Colon (tissue), 2 donors: ENCODE data around the gene TUBGCP2.

Source experiments
- FAIRE-seq: peaks from 2 replicates; lab custom pipeline; 2012; peaks lifted over from hg19 to GRCh38; lab: Jason Lieb, UNC
- donor health status: control.
- donor health status: control.

Gene TUBGCP2

DNA sequence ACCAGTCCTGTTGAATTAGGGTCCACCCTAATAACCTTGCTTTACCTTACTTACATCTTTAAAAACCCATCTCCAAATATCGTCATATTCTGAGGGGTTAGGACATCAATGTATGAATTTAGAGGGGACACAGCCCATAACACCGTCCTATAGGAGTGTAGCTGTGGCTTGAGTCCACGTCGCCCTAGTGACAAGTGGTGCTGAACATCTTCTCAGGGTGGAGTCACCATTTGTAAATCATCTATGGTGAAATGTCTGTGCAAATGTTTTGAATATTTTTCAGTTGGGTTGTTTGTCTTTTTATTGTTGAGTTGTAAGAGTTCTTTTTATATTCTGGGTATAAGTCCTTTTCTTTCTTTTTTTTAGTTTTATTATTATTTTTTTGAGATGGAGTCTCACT, 33.3 kb upstream of the TUBGCP2 start:
- no peak for FAIRE-seq

GRCh38 chr10:133339708-133340380, 31.2 kb upstream of the TUBGCP2 start:
- FAIRE-seq: no peak

DNA sequence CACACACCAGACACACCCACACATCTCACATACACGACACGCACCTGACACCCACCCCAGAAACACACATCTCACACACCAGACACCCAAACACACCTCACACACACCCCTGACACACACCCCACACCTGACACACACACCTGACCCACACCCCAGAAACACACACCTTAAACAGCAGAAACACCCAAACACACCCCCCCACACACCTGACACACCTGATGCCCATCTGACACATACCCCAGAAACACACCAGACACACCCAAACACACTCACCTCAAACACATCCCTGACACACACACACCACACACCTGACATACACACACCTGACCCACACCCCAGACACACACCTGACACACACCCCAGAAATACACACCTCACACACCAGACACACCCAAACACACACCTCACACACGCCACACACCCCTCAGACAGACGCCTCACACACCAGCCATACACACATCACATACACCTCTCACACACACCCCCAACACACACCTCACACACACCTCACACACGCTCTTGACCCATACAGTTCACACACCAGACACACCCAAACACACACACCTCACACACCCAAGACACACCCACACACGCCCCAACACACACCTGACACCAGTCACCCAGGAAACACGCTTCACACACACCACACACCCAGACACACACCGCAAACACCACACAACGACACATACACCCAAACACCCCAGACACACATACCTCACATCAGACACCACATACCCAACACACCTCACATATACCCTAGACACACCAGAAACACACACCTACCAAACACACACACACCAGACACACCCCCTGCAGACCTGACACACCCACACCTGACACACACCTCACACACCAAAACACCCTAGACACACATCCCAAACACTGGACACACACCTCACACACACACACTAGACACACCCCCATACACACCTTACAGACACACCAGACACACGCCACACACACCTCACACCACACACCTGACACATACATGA, 29.7 kb upstream of the TUBGCP2 start:
- FAIRE-seq: no peak

DNA sequence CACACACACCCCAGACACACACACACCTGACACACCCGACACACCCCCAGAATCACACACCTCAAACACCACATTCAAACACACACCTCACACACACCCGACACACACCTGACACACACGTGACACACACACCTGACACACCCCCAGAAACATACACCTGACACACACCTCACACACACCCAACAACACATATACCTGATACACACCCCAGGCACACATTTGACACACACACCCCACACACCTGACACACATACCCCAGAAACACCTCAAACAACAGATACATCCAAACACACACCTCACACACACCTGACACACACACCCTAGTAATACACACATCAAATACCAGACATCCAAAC, 28.7 kb upstream of the TUBGCP2 start:
- no peak for FAIRE-seq

GRCh38 chr10:133336577-133337369, 28.1 kb upstream of the TUBGCP2 start, which contains the start of gene CALY:
Gene CALY, minus strand, starts transcription at chr10:133336896. Its CDS starts 7,907 bp downstream, at chr10:133328989.
- no peak for FAIRE-seq

DNA sequence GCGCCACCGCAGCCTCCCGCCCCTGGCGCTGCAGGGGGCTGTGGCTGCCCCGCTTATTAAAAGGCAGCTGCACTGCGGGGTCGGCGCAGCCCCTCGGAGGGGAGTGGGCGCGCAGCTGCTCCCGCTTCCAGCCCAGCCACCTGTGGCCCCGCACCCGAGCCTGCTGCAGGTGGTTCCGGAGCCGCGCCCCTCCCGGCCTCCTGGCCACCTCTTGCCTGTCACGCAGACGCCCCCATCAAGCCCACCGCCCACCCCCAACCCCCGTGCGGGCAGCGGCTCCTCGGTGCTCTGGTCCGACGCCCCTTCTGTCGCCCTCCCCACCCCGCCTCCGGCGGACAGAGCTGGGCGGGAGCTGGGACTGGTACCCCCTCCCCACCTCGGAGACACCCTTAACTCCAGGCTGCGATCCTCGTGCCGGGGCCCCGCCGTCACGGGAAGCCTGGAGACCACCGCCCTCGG, 27.5 kb upstream of the TUBGCP2 start:
- FAIRE-seq: no peak

- no peak for FAIRE-seq
These were observed 26.8 kb upstream of the TUBGCP2 start for GRCh38 chr10:133335246-133336117.

DNA sequence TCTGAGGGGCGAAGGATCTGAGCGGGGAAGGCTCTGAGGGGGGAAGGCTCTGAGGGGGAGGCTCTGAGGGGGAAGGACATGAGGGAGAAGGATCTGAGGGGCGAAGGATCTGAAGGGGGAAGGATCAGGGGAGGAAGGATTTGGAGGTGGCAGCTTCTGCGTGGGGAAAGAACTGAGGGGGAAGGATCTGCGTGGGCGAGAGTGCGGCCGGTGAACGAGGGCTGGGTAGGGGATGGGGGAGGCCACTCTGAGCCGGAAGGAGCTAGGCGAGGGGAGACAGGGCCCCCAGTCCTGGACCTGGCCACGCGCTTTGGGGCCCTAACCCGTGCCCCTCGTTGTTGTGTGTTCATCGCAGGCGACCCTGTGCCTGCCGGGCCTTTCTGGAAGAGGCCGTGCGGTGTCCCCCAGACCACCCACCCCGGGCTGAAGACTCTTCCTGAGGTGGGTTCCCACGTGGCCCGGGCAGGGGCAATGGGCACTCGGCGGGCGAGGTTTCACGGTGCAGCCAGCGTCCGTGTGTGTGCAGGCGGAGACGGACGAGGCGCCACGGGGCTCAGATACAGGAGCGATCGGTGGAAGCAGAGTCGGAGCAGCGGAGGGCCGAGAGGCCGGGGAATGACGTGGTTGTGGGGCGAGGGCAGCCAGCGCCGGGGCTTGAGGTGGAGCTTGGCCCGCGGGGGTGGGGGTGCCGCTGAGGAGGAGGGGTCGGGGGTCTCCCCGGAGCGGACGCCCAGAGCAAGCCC, 26.0 kb upstream of the TUBGCP2 start:
- no peak for FAIRE-seq

GRCh38 chr10:133332936-133333699, 24.4 kb upstream of the TUBGCP2 start:
- FAIRE-seq: no peak

- FAIRE-seq: no peak
These were observed 21.0 kb upstream of the TUBGCP2 start for GRCh38 chr10:133329491-133330202.

GRCh38 chr10:133328358-133329343, 20.0 kb upstream of the TUBGCP2 start:
- no peak for FAIRE-seq

DNA sequence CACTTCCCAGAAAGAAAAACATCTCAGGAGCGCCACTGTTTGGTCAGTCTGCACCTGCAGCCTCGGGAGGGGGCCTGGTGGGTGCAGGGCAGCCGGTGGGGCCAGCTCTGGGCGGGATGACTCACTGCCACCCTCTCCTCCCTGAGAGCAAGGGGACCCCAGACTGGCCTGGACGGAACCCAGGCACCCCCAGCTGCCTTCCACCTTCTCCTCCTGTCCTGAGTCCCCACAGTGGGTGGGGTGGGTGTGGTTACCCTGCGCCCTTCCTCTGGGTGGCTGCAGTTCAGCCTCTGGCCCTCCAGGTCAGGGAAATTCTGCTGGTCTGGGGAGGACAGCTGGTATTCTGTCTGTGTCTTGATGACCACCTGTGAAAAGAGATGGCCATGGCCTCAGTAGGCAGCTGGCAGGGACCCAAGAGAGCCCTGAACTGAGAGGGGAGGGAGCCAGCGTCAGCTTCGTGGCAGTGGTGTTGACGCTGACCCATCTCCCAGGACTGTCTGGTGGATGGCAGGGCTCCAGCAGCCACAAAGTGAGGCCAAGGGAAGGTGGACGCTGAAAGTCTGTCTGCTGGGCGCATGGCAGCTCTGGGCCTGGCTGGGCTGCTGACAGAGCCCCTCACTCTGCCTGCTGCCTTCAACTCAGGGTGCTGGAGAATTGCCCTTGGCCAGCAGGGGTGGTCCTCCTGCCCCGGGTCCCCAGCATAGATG, 19.1 kb upstream of the TUBGCP2 start:
- FAIRE-seq: no peak

DNA sequence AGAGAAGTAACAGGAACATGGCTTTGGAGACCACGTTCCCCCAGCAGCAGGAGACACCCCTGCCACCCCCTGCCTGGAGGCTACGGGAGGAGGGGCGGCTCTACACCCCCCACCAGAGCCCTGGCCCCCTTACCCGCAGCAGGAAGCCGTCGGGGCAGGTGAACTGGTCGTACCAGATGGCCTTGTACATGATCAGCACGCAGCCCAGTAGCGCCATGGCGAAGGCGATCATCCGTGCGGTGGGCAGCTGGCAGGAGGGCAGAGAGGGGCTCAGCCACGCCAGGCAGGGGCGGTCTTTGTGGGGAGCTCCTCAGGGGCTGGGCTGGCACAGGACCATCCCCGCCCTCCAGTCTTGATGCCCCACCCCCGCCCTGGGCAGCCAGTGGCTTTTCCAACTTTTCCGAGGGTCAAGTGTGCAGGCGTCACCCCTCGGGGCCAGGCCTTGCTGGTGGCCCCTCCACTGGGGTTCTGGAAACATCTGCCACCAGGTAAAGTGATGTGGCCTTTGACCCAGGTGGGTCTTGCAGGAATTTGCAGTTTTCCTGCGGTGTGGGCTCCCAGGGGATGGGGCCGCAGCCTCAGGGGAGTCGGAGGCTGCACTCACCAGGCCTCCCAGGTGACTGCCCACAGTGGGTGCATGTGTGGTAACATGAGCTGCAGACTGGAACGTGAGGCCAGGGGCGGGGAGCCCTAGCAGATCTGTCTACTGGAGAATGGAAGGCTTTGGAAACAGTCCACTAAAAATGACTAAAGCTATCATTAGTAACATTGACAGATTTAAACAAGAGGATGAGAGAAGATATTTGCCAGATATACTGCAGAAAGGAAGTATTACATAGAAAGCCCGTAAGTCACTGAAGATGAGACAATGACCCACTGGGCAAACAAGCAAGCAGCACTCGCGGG, 18.3 kb upstream of the TUBGCP2 start:
- FAIRE-seq: no peak

- FAIRE-seq: no peak
These were observed 17.5 kb upstream of the TUBGCP2 start for GRCh38 chr10:133326223-133326551.

DNA sequence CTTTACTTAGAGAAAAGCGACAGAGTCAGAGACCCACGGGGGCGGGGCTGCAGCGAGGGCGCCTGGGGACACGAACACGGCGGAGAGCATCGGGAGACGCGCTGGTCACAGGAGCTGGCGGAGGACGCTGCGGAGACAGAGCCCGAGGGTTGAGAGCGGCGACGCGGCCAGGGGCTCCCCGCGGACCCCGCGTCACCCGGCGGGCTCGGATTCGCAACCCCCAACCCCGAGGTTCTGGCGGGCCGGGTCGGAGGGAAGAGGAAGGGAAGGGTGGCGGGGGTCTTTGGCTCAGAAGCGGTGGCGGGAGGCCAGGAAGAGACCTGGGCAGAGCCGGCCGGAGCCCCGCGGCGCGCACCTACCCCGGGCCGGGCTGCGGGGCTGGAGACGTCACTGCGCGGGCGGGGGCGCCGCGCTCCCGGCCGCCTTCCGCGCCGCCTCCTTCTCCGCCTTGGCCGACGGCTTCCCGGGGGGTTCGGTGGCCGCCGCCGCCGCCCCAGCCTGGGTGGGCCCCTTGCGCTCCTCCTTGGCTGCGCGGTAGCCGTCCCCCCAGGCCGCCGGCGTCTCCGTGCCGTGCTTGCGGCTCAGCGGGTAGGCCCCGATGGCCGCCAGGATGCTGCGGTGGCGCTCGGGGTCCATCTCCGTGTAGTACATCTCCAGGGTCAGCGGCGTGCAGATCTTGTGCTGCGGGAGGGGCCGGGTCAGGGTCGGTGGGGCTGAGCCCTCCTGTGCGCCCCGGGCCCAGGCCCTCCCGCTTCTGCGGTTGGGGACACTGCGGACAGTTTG, 17.0 kb upstream of the TUBGCP2 start:
- FAIRE-seq: no peak

GRCh38 chr10:133324857-133325260, 16.2 kb upstream of the TUBGCP2 start:
- no peak for FAIRE-seq
